Muscle layer of colon (tissue), 2 donors: ENCODE measurements around the gene ZC3H12A.

ENCODE experiments used
- H3K27ac ChIP-seq: one replicate; pipeline ENCODE4 v1.7.0; 2013; ENCODE audit warnings: low read depth, mild to moderate bottlenecking, low read length, moderate library complexity
- H3K27me3 ChIP-seq, 2 donors: one replicate each; pipeline ENCODE4 v1.7.0; 2013; ENCODE audit warnings: low read length in 2 of 2, mild to moderate bottlenecking in 2 of 2; ENCODE audit not compliant: insufficient read depth in 2 of 2, control insufficient read depth in 1 of 2
- H3K36me3 ChIP-seq: one replicate; pipeline ENCODE4 v1.7.0; 2013; ENCODE audit warnings: mild to moderate bottlenecking, low read length; ENCODE audit not compliant: insufficient read depth
- H3K4me1 ChIP-seq: one replicate; pipeline ENCODE4 v1.7.0; 2013; ENCODE audit warnings: mild to moderate bottlenecking, low read length; ENCODE audit not compliant: insufficient read depth
- H3K4me3 ChIP-seq, 2 donors: one replicate each; pipeline ENCODE4 v1.7.0; 2013; ENCODE audit warnings: low read length in 2 of 2, low read depth in 1 of 2, mild to moderate bottlenecking in 1 of 2, moderate library complexity in 1 of 2
- H3K9ac ChIP-seq: one replicate; pipeline ENCODE4 v1.7.0; 2013; ENCODE audit warnings: low read length
- H3K9me3 ChIP-seq: one replicate; pipeline ENCODE4 v1.7.0; 2013; ENCODE audit warnings: mild to moderate bottlenecking, low read length
- donor health status: abdominal sarcoma.
- donor health status: Adenocarcinoma of cecum.

The ZC3H12A gene

DNA sequence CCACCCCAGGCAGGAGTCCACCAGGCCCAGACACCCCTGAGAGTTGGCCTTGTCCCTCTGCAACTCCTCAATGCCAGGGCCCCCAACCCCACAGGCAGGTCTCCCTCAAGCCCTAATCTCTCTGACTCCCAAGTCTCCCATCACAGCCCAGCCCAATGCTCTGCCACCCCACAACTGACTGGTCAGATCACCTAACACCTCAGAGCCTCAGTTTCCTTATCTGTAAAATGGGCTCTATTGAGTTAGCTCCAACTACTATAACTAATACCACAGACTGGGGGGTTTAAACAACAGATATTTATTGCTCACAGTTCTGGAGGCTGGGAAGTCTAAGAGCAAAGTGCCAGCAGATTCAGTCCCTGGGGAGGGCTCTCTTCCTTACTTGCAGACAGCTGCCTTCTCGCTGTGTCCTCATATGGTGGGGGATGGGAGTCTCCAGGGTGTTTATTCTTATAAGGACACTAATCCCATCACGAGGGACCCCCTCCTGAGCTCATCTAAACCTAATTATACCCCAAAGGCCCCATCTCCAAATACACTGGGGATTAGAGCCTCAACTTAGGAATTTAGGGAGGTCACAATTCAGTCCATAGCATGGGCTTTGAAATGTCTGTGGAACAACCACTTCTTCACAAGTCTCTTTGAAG is 34.9 kb upstream of the ZC3H12A start:
- H3K9me3 ChIP-seq, result no peaks in the 10 kb centered on the region
- no peak overlapping the region for H3K9ac ChIP-seq
- peaks cover 4 to 18% of the 10 kb centered on the region in 2 donors for H3K27me3 ChIP-seq
- no peak overlapping the region for H3K27ac ChIP-seq
- no peaks in the 10 kb centered on the region for H3K4me1 ChIP-seq
- H3K36me3 ChIP-seq, result no peaks in the 10 kb centered on the region
- no peak overlapping the region for H3K4me3 ChIP-seq

- no peak overlapping the region for H3K27ac ChIP-seq
- H3K4me1 ChIP-seq, result no peaks in the 10 kb centered on the region
- H3K9ac ChIP-seq, result no peak overlapping the region
- H3K36me3 ChIP-seq, result no peaks in the 10 kb centered on the region
- peaks cover 4 to 18% of the 10 kb centered on the region in 2 donors for H3K27me3 ChIP-seq
- no peak overlapping the region for H3K4me3 ChIP-seq
- H3K9me3 ChIP-seq, result no peaks in the 10 kb centered on the region
Measured at GRCh38 chr1:37441490-37441889, 32.9 kb upstream of the ZC3H12A start.

DNA sequence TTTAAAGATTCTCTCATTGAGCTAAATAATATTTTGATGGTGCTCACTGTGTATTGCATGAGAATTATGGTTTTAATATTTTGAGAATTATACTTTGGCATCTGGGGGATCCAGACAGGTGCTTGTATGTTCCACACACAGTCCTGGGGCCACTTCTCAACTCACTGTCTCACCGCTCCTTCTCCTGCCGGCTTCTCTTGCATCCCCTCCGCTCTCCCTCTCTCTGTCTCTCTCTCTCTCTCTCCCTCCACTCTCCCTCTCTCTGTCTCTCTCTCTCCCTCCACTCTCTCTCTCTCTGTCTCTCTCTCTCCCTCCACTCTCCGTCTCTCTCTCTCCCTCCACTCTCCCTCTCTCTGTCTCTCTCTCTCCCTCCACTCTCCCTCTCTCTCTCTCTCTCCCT is 32.2 kb upstream of the ZC3H12A start:
- Histone ChIP-seq H3K27me3 (peaks cover 4 to 17% of the 10 kb centered on the region in 2 donors), H3K4me1 (no peaks in the 10 kb centered on the region), H3K9ac (no peak overlapping the region), H3K4me3 (no peak overlapping the region), H3K27ac (no peak overlapping the region), H3K36me3 (no peaks in the 10 kb centered on the region), H3K9me3 (no peaks in the 10 kb centered on the region)

DNA sequence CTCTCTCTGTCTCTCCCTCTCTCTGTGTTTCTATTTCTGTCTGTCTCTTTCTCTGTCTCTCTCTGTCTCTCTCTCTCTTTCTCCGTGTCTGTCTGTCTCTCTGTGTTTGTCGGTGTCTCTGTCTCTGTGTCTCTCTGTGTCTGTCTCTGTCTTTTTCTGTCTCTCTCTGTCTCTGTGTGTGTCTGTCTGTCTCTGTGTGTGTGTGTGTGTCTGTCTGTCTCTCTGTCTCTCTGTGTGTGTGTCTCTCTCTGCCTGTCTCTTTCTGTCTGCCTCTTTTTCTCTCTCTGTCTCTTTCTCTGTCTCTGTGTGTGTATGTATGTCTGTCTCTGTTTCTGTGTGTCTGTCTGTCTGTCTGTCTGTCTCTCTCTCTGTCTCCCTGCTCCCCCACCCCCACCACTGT is 31.7 kb upstream of the ZC3H12A start:
- H3K27me3 ChIP-seq, result peaks cover 4 to 20% of the 10 kb centered on the region in 2 donors

GRCh38 chr1:37446874-37447273 is 27.5 kb upstream of the ZC3H12A start:
- H3K27me3 ChIP-seq, result peaks cover 0 to 20% of the 10 kb centered on the region in 2 donors
- H3K4me1 ChIP-seq, result no peaks in the 10 kb centered on the region
- H3K27ac ChIP-seq, result no peak overlapping the region
- no peaks in the 10 kb centered on the region for H3K9me3 ChIP-seq
- H3K4me3 ChIP-seq, result no peak overlapping the region
- no peak overlapping the region for H3K9ac ChIP-seq
- no peaks in the 10 kb centered on the region for H3K36me3 ChIP-seq

More for the DNA sequence above, 31.7 kb upstream of the ZC3H12A start:
- no peaks in the 10 kb centered on the region for H3K4me1 ChIP-seq
- no peak overlapping the region for H3K27ac ChIP-seq
- no peaks in the 10 kb centered on the region for H3K36me3 ChIP-seq
- no peak overlapping the region for H3K9ac ChIP-seq
- H3K9me3 ChIP-seq, result no peaks in the 10 kb centered on the region
- H3K4me3 ChIP-seq, result no peak overlapping the region

GRCh38 chr1:37448185-37448584 is 26.2 kb upstream of the ZC3H12A start:
- H3K9me3 ChIP-seq, result no peaks in the 10 kb centered on the region
- H3K36me3 ChIP-seq, result no peaks in the 10 kb centered on the region
- no peak overlapping the region for H3K27ac ChIP-seq
- H3K9ac ChIP-seq, result no peak overlapping the region
- H3K4me1 ChIP-seq, result no peaks in the 10 kb centered on the region
- no peak overlapping the region for H3K4me3 ChIP-seq
- peaks cover 0 to 20% of the 10 kb centered on the region in 2 donors for H3K27me3 ChIP-seq

- H3K4me1 ChIP-seq, result no peaks in the 10 kb centered on the region
- H3K4me3 ChIP-seq, result no peak overlapping the region
- no peaks in the 10 kb centered on the region for H3K36me3 ChIP-seq
- H3K27me3 ChIP-seq, result peaks cover 0 to 20% of the 10 kb centered on the region in 2 donors
- H3K27ac ChIP-seq, result no peak overlapping the region
- no peak overlapping the region for H3K9ac ChIP-seq
- H3K9me3 ChIP-seq, result no peaks in the 10 kb centered on the region
Measured at GRCh38 chr1:37448691-37449417, 25.5 kb upstream of the ZC3H12A start.

- Histone ChIP-seq H3K4me3 (no peak overlapping the region), H3K9ac (no peak overlapping the region), H3K4me1 (no peaks in the 10 kb centered on the region), H3K9me3 (no peaks in the 10 kb centered on the region), H3K27ac (no peak overlapping the region), H3K36me3 (no peaks in the 10 kb centered on the region), H3K27me3 (peaks cover 0 to 20% of the 10 kb centered on the region in 2 donors)
Measured at GRCh38 chr1:37449936-37450335, 24.4 kb upstream of the ZC3H12A start.

DNA sequence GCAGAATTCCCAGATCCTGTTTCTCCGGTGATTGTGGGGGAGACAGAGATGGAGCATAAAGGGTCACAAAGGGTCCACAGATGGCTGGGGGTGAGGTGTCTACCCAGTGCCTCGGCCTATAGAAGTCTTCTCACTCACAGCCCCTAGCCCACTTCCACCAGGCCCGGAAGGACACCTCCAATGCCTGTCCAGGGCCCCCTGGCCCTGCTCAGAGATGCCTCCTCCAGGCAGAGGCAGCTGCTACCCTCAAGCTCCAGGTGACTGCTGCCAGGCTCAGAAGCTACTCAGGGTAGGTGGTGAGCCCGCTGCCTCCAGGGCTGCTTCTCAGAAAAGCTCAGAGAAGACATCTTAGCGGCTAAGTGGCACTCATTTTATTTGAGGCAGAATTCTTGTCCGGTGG is 22.0 kb upstream of the ZC3H12A start:
- peaks cover 0 to 16% of the 10 kb centered on the region in 2 donors for H3K27me3 ChIP-seq
- H3K4me3 ChIP-seq, result no peak overlapping the region
- H3K9ac ChIP-seq, result no peak overlapping the region

GRCh38 chr1:37453647-37454046 is 20.7 kb upstream of the ZC3H12A start:
- Histone ChIP-seq H3K9ac (no peak overlapping the region), H3K27me3 (peaks cover 0 to 4% of the 10 kb centered on the region in 2 donors), H3K9me3 (no peaks in the 10 kb centered on the region), H3K4me1 (no peaks in the 10 kb centered on the region), H3K27ac (no peak overlapping the region), H3K4me3 (no peak overlapping the region), H3K36me3 (no peaks in the 10 kb centered on the region)

More for the DNA sequence above, 22.0 kb upstream of the ZC3H12A start:
- no peaks in the 10 kb centered on the region for H3K36me3 ChIP-seq
- H3K9me3 ChIP-seq, result no peaks in the 10 kb centered on the region
- no peaks in the 10 kb centered on the region for H3K4me1 ChIP-seq
- no peak overlapping the region for H3K27ac ChIP-seq

DNA sequence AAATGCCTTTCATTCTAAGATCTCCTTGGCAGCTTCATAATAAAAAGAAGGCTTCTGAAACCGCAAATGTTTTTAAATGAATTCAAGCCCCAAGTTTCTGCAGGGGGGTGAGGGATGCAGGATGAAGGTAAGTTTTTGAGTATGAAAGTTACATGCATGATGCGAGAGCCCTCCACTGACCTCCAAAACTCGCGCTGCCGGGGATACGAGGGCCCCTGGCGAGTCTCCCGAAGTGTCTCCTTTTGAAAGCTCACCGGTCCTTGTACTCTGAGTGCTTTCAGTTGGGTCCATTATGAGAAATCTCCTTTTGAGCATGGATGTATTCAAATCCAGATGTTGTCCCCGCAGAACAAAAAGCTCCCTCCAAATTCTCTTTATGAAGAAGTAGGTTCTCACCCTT is 18.9 kb upstream of the ZC3H12A start:
- Histone ChIP-seq H3K27ac (no peak overlapping the region), H3K4me3 (no peak overlapping the region), H3K9ac (no peak overlapping the region), H3K4me1 (no peaks in the 10 kb centered on the region), H3K27me3 (no peaks in the 10 kb centered on the region), H3K36me3 (no peaks in the 10 kb centered on the region), H3K9me3 (no peaks in the 10 kb centered on the region)

GRCh38 chr1:37456614-37457013 is 17.8 kb upstream of the ZC3H12A start:
- Histone ChIP-seq H3K27ac (no peak overlapping the region), H3K36me3 (no peaks in the 10 kb centered on the region), H3K4me3 (no peak overlapping the region), H3K4me1 (no peaks in the 10 kb centered on the region), H3K9ac (no peak overlapping the region), H3K27me3 (no peaks in the 10 kb centered on the region), H3K9me3 (no peaks in the 10 kb centered on the region)
